ENCODE data around the gene THEMIS2. TPM values are rescaled to one million over a fixed set of nuclear protein-coding genes. Genes with fewer than 3 reads are reported as not detected.

Gene THEMIS2
- total RNA-seq, 1 experiment from 2014 or later = 3.9 TPM

GRCh38 chr1:27883536-27883935, 11.2 kb downstream of the THEMIS2 start:
- DNase-seq (ENCODE audit: low spot score) = no peak
- in situ Hi-C loops (cut with HindIII; ENCODE audit: low sequenced_read_pairs) = no loop called here

- in situ Hi-C loops (cut with HindIII; ENCODE audit: low sequenced_read_pairs) = no loop called here
- no peak for DNase-seq (ENCODE audit: low spot score)
Measured at GRCh38 chr1:27884006-27884954, 11.9 kb downstream of the THEMIS2 start.

- in situ Hi-C loops (cut with HindIII; ENCODE audit: low sequenced_read_pairs) = no loop called here
- no peak for DNase-seq (ENCODE audit: low spot score)
Measured at GRCh38 chr1:27885114-27885528, 12.8 kb downstream of the THEMIS2 start.

DNA sequence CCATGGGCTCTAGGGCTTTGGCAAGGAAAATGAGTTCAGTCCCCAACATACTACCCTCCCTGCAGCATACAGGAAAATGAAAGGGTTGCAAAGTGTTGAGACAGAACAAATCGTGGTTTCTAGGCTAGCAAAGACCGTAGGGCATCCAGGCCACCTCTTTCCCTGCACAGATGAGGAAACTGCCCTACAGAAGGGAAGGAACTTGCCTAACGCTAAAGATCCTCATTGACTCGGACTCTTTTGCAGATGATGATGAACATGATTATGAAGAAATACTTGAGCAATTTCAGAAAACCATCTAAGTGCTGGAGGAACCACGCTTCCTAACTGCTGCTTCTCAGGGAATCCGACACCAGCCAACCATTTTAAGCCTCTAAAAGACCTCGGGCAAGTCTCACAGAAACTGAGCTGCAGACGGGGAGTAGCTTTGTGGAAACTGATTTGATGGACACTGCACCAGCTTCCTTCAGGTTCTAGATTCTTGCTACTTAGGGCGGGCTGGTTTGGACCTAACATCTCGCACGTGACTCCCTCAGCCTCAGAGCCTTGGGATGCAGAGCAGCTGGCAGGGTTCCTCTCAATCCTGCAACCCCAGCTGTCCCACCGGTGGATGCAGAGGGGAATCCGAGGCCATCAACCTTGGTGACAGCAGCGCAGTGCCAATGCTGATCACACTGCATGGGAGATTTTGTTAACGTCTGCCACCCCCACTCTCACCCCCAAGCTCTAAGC, 13.4 kb downstream of the THEMIS2 start:
- in situ Hi-C loops (cut with HindIII; ENCODE audit: low sequenced_read_pairs) = no loop called here
- no peak for DNase-seq (ENCODE audit: low spot score)

DNA sequence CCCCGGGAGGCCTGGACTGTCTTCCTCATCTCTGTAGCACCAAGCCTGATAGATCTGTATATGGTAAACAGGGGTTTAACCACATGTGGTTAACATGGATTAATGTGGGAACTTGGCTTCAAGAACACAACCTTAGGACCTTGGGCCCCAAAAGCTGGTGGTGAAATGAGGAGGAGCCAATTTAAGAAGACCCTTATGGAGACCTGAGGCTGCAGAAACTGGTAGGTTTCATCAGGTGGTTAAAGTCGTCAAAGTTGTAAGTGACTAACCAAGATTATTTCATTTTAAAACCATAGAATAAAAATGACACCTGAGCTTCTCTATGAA, 14.0 kb downstream of the THEMIS2 start:
- in situ Hi-C loops (cut with HindIII; ENCODE audit: low sequenced_read_pairs) = no loop called here
- no peak for DNase-seq (ENCODE audit: low spot score)

- DNase-seq (ENCODE audit: low spot score) = no peak
- in situ Hi-C loops (cut with HindIII; ENCODE audit: low sequenced_read_pairs) = no loop called here
Measured at GRCh38 chr1:27886744-27887143, 14.4 kb downstream of the THEMIS2 start.

- in situ Hi-C loops (cut with HindIII; ENCODE audit: low sequenced_read_pairs) = no loop called here
- DNase-seq (ENCODE audit: low spot score) = no peak
Measured at GRCh38 chr1:27887215-27888021, 15.1 kb downstream of the THEMIS2 start.

DNA sequence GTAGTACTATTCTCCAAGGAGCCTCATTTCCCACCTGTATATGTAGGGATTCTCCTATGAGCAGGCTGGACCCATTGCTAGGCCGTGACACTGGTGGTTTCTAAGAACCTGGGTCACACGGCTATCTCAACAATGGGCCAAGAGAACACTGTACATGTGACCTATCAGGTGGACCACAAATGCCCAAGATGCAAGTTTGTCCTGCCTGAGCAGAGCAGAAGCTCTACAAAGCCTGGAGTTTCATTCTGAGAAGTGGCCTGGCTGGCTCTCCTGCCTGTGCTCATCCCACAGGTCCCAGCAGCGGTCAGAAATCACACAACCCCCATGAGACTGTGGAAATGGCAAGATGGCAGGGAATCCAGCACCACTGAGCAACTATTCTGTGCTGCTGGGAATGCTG, 17.2 kb downstream of the THEMIS2 start:
- no peak for DNase-seq (ENCODE audit: low spot score)
- in situ Hi-C loops (cut with HindIII; ENCODE audit: low sequenced_read_pairs) = no loop called here

GRCh38 chr1:27891196-27891889, 19.0 kb downstream of the THEMIS2 start:
- in situ Hi-C loops (cut with HindIII; ENCODE audit: low sequenced_read_pairs) = no loop called here
- DNase-seq (ENCODE audit: low spot score) = no peak

- no peak for DNase-seq (ENCODE audit: low spot score)
- in situ Hi-C loops (cut with HindIII; ENCODE audit: low sequenced_read_pairs) = no loop called here
Measured at GRCh38 chr1:27894521-27894920, 22.2 kb downstream of the THEMIS2 start.

DNA sequence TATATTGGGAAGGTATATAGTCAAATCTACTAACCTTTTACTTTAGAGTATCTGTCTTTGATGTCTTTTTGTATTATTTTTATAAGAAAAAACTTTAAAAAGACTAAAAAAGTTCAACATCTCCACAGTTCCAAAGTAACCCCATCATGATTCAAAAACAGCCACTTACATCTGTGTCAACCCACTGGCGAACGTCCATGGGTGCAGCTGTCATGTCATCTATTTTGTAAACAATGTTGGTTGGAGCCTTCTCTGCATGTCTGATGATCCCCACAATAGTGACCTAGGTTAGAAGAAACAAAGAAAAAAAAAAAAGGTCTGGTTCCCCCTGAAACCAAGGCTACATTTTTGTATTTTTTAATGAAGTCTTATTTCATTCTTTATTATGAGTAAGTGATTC, 34.4 kb downstream of the THEMIS2 start:
- DNase-seq (ENCODE audit: low spot score) = no peak
- in situ Hi-C loops (cut with HindIII; ENCODE audit: low sequenced_read_pairs) = no loop called here

DNA sequence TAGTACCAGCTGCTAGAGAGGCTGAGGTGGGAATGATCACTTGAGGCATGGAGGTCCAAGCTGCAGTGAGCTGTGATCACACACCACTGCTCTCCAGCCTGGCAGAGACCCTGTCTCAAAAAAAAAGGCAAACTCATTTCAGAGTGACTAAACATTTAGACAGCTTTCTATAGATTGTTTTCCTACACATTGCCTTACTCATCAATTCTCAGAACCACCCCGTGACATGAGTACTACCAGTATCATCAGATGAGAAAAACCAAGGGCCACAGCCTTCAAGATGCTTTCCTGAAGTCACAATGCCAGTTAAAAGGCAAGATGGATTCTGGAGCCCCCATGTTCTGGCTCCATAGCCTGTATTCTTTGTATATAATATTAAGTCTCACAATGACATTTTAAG, 40.1 kb downstream of the THEMIS2 start:
- no peak for DNase-seq (ENCODE audit: low spot score)
- in situ Hi-C loops (cut with HindIII; ENCODE audit: low sequenced_read_pairs) = no loop called here

DNA sequence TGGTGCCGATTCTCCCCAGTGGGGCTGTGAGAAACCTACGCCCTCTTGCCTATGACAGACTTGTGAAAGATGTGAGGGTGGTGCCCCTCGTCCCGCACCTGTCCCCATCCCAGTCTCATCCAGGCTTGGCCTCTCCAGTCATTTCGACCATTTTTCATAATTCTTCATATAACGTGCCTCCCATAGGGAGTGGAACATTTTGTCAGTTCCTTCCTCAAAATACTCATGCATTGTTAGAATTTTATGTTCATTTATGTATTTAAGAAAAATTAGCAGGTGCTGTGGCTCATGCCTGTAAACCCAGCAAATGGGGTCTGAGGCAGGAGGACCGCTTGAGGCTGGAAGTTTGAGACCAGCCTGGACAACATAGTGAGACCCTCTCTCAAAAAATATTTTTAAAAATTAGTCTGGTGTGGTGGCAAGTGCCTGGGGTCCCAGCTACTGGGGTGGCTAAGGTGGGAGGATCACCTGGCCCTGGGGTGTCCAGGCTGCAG, 42.8 kb downstream of the THEMIS2 start:
- in situ Hi-C loops (cut with HindIII; ENCODE audit: low sequenced_read_pairs) = no loop called here
- DNase-seq (ENCODE audit: low spot score) = no peak

DNA sequence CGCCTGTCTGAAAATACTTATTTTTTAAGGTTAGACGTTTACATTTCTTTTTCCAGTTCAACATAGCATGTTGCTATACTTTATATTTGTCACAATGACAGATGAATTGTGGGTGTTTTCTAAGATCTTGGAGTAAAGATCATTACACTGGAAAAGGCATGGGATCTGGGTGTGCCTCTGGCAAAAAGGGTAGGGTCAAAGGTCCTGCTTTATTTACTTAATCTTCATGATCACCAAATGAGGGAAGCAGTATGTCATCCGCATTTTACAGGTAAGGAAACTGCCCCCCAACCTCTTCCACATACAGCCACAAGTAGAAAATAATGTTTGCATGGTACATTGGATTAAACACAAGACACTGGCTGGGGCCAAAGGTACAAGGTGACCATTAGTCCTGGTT, 49.9 kb downstream of the THEMIS2 start:
- in situ Hi-C loops (cut with HindIII; ENCODE audit: low sequenced_read_pairs) = no loop called here
- DNase-seq (ENCODE audit: low spot score) = no peak

DNA sequence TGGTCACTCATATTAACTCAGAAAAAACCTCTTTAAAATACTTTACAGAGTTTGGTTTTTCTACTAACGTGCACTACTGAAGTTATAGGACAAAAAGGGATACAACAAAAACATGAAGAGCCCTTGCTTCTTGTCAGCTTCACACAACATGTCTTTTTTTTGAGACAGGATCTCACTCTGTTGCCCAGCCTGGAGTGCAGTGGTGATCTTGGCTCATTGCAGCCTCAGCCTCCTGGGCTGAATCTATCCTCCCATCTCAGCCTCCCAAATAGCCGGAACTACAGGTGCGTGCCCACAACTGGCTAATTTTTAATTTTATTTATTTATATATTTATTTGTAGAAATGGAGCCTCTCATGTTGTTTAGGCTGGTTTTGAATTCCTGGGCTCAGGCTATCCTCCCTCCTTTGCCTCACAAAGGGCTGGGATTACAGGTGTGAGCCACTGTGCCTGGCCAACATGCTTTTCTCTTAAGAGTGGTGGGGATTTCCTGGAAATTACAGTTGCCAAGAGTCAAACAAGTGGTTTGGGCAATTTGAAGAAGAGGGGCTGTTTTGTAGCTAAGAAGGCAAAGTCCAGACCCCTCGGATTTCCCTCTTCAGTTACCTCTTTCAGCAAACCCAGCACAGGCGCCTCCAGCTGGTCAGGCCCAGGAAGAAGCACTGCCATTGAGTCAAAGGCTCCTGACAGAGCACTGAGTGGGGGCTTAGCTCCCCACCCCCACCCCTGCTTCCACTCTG, 56.0 kb downstream of the THEMIS2 start:
- in situ Hi-C loops (cut with HindIII; ENCODE audit: low sequenced_read_pairs) = no loop called here
- DNase-seq (ENCODE audit: low spot score) = no peak

DNA sequence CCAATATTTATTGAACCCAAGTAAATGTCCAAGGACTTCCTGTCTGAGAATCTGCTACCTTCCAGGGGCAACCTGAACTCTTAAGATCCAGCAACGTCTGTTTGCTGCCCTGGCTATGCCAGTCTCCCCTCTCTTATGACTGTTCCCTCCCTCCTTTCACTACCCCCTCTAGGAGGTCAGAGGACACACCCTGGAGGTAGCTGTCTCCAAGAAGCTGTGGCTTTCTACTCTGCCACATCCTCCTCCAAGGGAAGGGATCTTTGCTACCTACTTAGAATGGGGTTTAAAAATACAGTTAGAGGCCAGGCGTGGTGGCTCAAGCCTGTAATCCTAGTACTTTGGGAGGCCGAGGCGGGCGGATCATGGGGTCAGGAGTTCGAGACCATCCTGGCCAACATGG, 58.8 kb downstream of the THEMIS2 start:
- in situ Hi-C loops (cut with HindIII; ENCODE audit: low sequenced_read_pairs) = no loop called here
- DNase-seq (ENCODE audit: low spot score) = no peak

- DNase-seq (ENCODE audit: low spot score) = no peak
- in situ Hi-C loops (cut with HindIII; ENCODE audit: low sequenced_read_pairs) = no loop called here
Measured at GRCh38 chr1:27931759-27932158, 59.4 kb downstream of the THEMIS2 start.

DNA sequence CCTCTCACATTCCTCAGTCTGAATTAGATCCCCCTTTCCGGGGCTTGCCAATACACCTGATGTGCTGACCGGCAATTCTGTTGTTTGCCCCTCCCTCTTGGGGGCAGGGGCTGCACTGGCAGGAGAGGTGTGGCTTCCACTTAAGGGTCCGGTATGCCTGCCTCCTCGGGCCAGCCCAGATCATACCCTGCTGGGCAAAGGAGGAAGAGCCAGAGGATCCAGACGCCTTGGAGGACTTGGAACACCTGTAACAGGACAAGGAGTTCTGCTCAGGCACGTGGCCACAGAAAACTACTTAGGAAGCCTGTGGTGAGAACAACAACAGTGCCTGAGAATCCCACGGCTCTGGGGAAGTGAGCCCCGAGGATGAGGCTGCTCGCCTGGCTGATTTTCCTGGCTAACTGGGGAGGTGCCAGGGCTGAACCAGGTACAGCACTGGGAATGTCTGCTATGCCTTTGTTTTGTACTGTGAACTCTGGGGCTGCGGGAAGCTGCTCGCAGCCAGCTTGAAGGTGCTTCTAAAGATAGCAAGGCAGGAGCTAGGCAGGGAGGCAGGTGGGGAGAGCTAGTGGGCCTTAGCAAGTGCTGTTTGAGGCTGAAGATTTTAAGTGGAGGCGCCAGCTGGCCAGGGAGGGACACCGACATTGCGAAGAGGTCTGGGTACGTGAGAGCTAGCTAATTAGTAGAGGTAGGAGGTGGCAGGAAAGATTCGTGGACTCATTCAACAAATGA, 62.6 kb downstream of the THEMIS2 start, which contains the start of gene SMPDL3B:
Gene SMPDL3B (plus strand): TSS at position 183 of the 732 bp plus-strand sequence. CDS start 184 bp downstream, at position 367.
- DNase-seq (ENCODE audit: low spot score) = peak; percentile 55
- in situ Hi-C loops (cut with HindIII; ENCODE audit: low sequenced_read_pairs) = no loop called here

Data from G401 (cell line).